Measurements from ENCODE around the gene ERCC2. TPM values are rescaled to one million over a fixed set of nuclear protein-coding genes. Genes with fewer than 3 reads are reported as not detected.

ERCC2 gene
- total RNA-seq = 10 to 100 TPM in 1 of 4 donors, 1 to 10 TPM in 3; 3.0 to 46.2 (median 9.2) TPM

DNA sequence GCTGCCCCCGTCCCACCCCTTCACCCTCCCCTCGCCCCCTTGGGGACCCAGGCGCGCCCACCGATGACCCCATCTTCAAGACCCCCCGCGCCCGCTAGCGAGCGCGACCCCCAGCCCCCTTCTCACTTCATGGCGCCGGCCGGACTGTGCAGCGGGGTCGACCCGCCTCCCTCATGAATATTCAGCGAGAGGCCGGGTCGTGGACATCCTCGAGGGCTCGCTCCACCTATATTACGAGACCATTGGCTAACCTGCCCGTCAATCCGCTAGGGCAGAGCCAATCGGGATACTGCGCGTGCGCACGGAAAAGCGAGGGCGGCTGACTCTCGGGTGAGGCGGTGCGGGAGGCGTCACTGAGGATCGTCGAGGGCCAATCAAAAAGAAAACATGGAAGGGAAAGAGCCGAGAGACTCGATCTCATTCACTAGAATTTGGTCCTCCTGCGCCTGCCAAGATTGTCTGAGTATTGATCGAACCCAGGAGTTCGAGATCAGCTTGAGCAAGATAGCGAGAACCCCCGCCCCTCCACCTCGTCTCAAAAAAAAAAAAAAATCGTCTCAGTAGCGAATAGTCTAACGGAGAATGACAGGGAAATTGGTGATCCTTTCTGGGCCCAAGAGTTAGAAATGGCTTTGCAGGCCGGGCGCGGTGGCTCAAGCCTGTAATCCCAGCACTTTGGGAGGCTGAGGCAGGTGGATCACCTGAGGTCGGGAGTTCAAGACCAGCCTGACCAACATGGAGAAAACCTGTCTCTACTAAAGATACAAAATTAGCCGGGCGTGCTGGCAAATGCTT, at the start of gene ERCC2:
ERCC2 (minus strand) TSS at position 164 of the 795 bp plus-strand sequence; CDS start at position 131, 33 bp downstream.
- intact Hi-C loops (cut with DNase I; ENCODE audit: low total_unique reads) (no loop called here), in situ Hi-C loops (cut with MboI; ENCODE audit: low pct_ligation_motif_present in 1 of 4, low pct_unique_long_range_greater_than_20kb in 1 of 4, low sequenced_read_pairs in 3 of 4) (no loop called here)
- Histone ChIP-seq H3K4me3 (peak within 1 kb of the TSS; percentile 81 to 99 (median 91)), H3K27ac (peak within 1 kb of the TSS; percentile 83 to 87 (median 84)), H3K36me3 (no peaks in the 10 kb centered on the region), H3K9me3 (no peaks in the 10 kb centered on the region), H3K27me3 (no peaks in the 10 kb centered on the region), H3K4me1 (peaks cover 0 to 15% (median 7%) of the 10 kb centered on the region in 4 donors)
- peak; percentile 13 for TF ChIP-seq POLR2A (IDR thresholded peaks at IDR 0.05)
- TF ChIP-seq, protein P1, sequence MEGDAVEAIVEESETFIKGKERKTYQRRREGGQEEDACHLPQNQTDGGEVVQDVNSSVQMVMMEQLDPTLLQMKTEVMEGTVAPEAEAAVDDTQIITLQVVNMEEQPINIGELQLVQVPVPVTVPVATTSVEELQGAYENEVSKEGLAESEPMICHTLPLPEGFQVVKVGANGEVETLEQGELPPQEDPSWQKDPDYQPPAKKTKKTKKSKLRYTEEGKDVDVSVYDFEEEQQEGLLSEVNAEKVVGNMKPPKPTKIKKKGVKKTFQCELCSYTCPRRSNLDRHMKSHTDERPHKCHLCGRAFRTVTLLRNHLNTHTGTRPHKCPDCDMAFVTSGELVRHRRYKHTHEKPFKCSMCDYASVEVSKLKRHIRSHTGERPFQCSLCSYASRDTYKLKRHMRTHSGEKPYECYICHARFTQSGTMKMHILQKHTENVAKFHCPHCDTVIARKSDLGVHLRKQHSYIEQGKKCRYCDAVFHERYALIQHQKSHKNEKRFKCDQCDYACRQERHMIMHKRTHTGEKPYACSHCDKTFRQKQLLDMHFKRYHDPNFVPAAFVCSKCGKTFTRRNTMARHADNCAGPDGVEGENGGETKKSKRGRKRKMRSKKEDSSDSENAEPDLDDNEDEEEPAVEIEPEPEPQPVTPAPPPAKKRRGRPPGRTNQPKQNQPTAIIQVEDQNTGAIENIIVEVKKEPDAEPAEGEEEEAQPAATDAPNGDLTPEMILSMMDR (IDR thresholded peaks at IDR 0.05) = no peak
- peak in 1 of 3 donors; percentile 29 for TF ChIP-seq POLR2AphosphoS5 (IDR thresholded peaks at IDR 0.05)
- WGBS, 2 donors (ENCODE audit: low coverage in 1 of 2) = 0 to 3% methylated on average over 13 to 54 of the region's 55 CpGs
- DNase-seq = peak; percentile 99

DNA sequence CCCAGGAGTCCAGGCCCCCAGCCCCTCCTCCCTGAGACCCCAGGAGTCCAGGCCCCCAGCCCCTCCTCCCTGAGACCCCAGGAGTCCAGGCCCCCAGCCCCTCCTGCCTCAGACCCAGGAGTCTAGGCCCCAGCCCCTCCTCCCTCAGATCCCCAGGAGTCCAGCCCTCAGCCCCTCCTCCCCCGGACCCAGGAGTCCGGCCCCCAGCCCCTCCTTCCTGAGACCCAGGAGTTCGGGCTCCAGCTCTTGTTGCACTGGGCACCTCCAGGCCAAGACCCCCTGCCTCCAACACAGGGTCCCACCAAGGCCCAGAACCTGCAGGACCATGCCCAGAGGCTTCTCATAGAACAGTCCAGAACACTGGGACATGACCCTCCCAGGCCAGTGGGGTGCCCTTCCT, 49.5 kb upstream of the ERCC2 start:
- no peak for DNase-seq
- TF ChIP-seq, protein P1 (IDR thresholded peaks at IDR 0.05) = no peak
- TF ChIP-seq EP300 (IDR thresholded peaks at IDR 0.05; ENCODE audit: low read depth) (no peak), POLR2A (IDR thresholded peaks at IDR 0.05) (no peak), POLR2AphosphoS5 (IDR thresholded peaks at IDR 0.05) (no peak)
- in situ Hi-C loops (cut with MboI; ENCODE audit: low pct_ligation_motif_present in 1 of 4, low pct_unique_long_range_greater_than_20kb in 1 of 4, low sequenced_read_pairs in 3 of 4) (no loop called here), intact Hi-C loops (cut with DNase I; ENCODE audit: low total_unique reads) (no loop called here)
- Histone ChIP-seq H3K27ac (peak overlapping the region in 2 of 4 donors; percentile 17 to 23), H3K27me3 (no peaks in the 10 kb centered on the region), H3K4me3 (no peak overlapping the region), H3K4me1 (peaks cover 8 to 29% (median 19%) of the 10 kb centered on the region in 4 donors), H3K36me3 (no peaks in the 10 kb centered on the region), H3K9me3 (no peaks in the 10 kb centered on the region)
- 33% methylated on average over 1 of the region's 3 CpGs; no CpG with 5 or more reads in 1 of the 2 donors for WGBS, 2 donors (ENCODE audit: low coverage in 1 of 2)

DNA sequence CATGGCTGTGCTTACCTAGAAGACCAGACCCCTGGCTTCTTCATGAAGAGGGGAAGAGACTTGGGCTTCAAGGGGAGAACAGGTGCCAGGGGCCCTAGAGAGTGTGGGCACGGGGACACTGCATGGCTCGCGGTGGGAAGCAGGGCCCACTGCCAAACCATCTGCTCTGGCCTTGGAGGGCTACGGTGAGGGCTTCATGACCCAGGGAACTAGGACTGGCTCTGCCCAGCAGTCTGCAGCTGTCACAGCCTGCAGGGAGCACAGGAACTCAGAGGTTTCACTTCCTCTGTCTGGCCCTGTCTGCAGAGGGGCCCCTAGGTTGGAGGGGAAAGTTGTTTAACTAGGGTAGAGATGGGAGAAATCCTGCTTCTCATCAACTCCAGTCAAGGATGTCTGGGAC, 49.0 kb upstream of the ERCC2 start:
- no peak overlapping the region for H3K4me3 ChIP-seq
- no peaks in the 10 kb centered on the region for H3K36me3 ChIP-seq
- peaks cover 8 to 24% (median 16%) of the 10 kb centered on the region in 4 donors for H3K4me1 ChIP-seq
- peak overlapping the region in 3 of 4 donors; percentile 2 to 57 (median 17) for H3K27ac ChIP-seq
- H3K27me3 ChIP-seq = no peaks in the 10 kb centered on the region
- intact Hi-C loops (cut with DNase I; ENCODE audit: low total_unique reads) (no loop called here), in situ Hi-C loops (cut with MboI; ENCODE audit: low pct_ligation_motif_present in 1 of 4, low pct_unique_long_range_greater_than_20kb in 1 of 4, low sequenced_read_pairs in 3 of 4) (no loop called here)
- DNase-seq = peak; percentile 61
- TF ChIP-seq POLR2AphosphoS5 (IDR thresholded peaks at IDR 0.05) = no peak
- no peak for TF ChIP-seq POLR2A (IDR thresholded peaks at IDR 0.05)
- TF ChIP-seq, protein P1 (IDR thresholded peaks at IDR 0.05) = no peak
- TF ChIP-seq EP300 (IDR thresholded peaks at IDR 0.05; ENCODE audit: low read depth) = no peak
- 41% methylated on average over 3 of the region's 4 CpGs; no CpG with 5 or more reads in 1 of the 2 donors for WGBS, 2 donors (ENCODE audit: low coverage in 1 of 2)
- H3K9me3 ChIP-seq = no peaks in the 10 kb centered on the region

DNA sequence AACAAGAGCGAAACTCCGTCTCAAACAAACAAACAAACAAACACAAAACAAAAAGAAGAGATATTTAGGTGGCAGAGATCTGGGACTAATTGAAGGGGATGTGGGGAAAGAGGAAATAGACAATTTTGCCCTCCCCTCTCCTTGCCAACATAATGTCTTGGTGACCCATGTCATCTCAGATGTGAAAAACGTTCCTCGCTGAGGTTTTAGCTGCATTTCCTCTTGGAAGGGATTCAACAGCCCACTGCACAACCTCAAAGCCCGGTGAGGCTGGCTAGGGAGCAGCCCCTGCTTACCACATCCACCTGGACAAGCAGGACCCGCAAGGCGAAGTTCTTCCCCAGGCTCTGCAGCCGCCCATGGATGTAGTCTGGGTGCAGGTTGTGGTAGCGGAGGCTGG, 48.4 kb upstream of the ERCC2 start:
- Histone ChIP-seq H3K36me3 (peaks cover 0 to 6% (median 2%) of the 10 kb centered on the region in 4 donors), H3K4me1 (peaks cover 6 to 19% (median 12%) of the 10 kb centered on the region in 4 donors), H3K4me3 (no peak overlapping the region), H3K27me3 (no peaks in the 10 kb centered on the region), H3K9me3 (no peaks in the 10 kb centered on the region), H3K27ac (peak overlapping the region in 2 of 4 donors; percentile 2 to 57)
- TF ChIP-seq, protein P1 (IDR thresholded peaks at IDR 0.05) = no peak
- TF ChIP-seq POLR2A (IDR thresholded peaks at IDR 0.05) (no peak), EP300 (IDR thresholded peaks at IDR 0.05; ENCODE audit: low read depth) (no peak), POLR2AphosphoS5 (IDR thresholded peaks at IDR 0.05) (no peak)
- WGBS, 2 donors (ENCODE audit: low coverage in 1 of 2) = 68% methylated on average over 9 of the region's 9 CpGs; no CpG with 5 or more reads in 1 of the 2 donors
- in situ Hi-C loops (cut with MboI; ENCODE audit: low pct_ligation_motif_present in 1 of 4, low pct_unique_long_range_greater_than_20kb in 1 of 4, low sequenced_read_pairs in 3 of 4) = no loop called here
- no peak for DNase-seq
- intact Hi-C loops (cut with DNase I; ENCODE audit: low total_unique reads) = no loop called here

Data from transverse colon (tissue), 4 donors.